Activated T-helper 2 cell treated with anti-CD3 and anti-CD28 coated beads, Interferon-gamma antibody, Interleukin-2, Interleukin-4, amounts not matched to agents 10 μg/mL and 5 μg/mL and 100 μg/mL, durations not matched to agents 14 hours and 24 hours and 36 hours (primary cell): ENCODE measurements around the gene COL21A1. TPM values are rescaled to one million over a fixed set of nuclear protein-coding genes. Genes with fewer than 3 reads are reported as not detected.

ENCODE experiments used
- DNase-seq: peaks from one replicate; pipeline ENCODE4 v3.0.0; 2021; ENCODE audit warnings: low spot score
- H3K27ac Mint-ChIP-seq: one replicate; pipeline ENCODE4 v1.8.0; 2021; ENCODE audit warnings: mixed read lengths
- H3K27me3 Mint-ChIP-seq: one replicate; pipeline ENCODE4 v1.8.0; 2021; ENCODE audit warnings: low read depth, mixed read lengths
- H3K36me3 Mint-ChIP-seq: one replicate; pipeline ENCODE4 v1.8.0; 2021; ENCODE audit warnings: low read depth, mixed read lengths
- H3K4me1 Mint-ChIP-seq: one replicate; pipeline ENCODE4 v1.8.0; 2021; ENCODE audit warnings: low read depth, mixed read lengths
- H3K4me3 Mint-ChIP-seq: one replicate; pipeline ENCODE4 v1.8.0; 2021; ENCODE audit warnings: low read depth, mild to moderate bottlenecking, moderate library complexity, mixed read lengths
- H3K9me3 Mint-ChIP-seq: one replicate; pipeline ENCODE4 v1.8.0; 2021; ENCODE audit warnings: mixed read lengths
- intact Hi-C: fragments of 100-400 bp; cut with micrococcal nuclease; formaldehyde crosslinking; loops from one replicate; pipeline ENCODE4 v1.15.1; 2023
- total RNA-seq: library from RNA; stranded (reverse); gene quantifications from 2 replicates; pipeline ENCODE4 v1.2.3, GENCODE V29; 2022

The COL21A1 gene
- total RNA-seq, 1 donor from 2014 or later, result not detected

- Mint-ChIP-seq H3K27ac (no peak overlapping the region), H3K4me3 (no peak overlapping the region), H3K36me3 (no peaks in the 10 kb centered on the region), H3K4me1 (no peaks in the 10 kb centered on the region), H3K27me3 (no peaks in the 10 kb centered on the region), H3K9me3 (no peaks in the 10 kb centered on the region)
- DNase-seq, result no peak
- intact Hi-C loops, result no loop called here
Measured at GRCh38 chr6:56073761-56074160, 173.6 kb downstream of the COL21A1 start.

- H3K4me3 Mint-ChIP-seq, result no peak overlapping the region
- H3K27ac Mint-ChIP-seq, result no peak overlapping the region
- no peaks in the 10 kb centered on the region for H3K9me3 Mint-ChIP-seq
- H3K27me3 Mint-ChIP-seq, result no peaks in the 10 kb centered on the region
- DNase-seq, result no peak
- no peaks in the 10 kb centered on the region for H3K4me1 Mint-ChIP-seq
- no peaks in the 10 kb centered on the region for H3K36me3 Mint-ChIP-seq
- intact Hi-C loops, result no loop called here
Measured at GRCh38 chr6:56073315-56073714, 174.1 kb downstream of the COL21A1 start.

DNA sequence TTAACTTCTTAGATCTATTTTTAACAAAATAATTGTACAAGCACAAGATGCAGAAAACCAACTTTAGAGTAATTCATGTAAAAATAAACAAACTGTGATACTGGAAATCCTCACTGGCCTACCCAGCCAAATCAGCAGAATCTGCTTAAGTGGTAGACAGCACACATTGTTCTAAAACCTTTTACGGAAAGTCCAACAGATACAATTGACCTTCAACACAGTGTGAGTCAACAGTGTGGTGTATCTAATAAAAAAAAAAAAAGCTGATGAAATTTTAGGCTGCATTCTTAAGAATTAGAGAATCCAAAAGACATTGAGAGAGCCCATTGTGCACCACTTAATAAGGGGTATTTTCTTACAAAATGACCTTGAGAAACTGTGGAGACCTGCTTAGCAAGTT, 174.5 kb downstream of the COL21A1 start:
- Mint-ChIP-seq H3K4me1 (no peaks in the 10 kb centered on the region), H3K27ac (no peak overlapping the region), H3K9me3 (no peaks in the 10 kb centered on the region), H3K36me3 (no peaks in the 10 kb centered on the region), H3K27me3 (no peaks in the 10 kb centered on the region), H3K4me3 (no peak overlapping the region)
- intact Hi-C loops, result no loop called here
- no peak for DNase-seq

GRCh38 chr6:56065408-56065807, 182.0 kb downstream of the COL21A1 start:
- Mint-ChIP-seq H3K4me3 (no peak overlapping the region), H3K27ac (no peak overlapping the region), H3K4me1 (no peaks in the 10 kb centered on the region), H3K27me3 (no peaks in the 10 kb centered on the region), H3K9me3 (peaks cover 4% of the 10 kb centered on the region), H3K36me3 (no peaks in the 10 kb centered on the region)
- DNase-seq, result no peak
- intact Hi-C loops, result no loop called here

- H3K36me3 Mint-ChIP-seq, result no peaks in the 10 kb centered on the region
- H3K27me3 Mint-ChIP-seq, result no peaks in the 10 kb centered on the region
- H3K27ac Mint-ChIP-seq, result no peak overlapping the region
- no peaks in the 10 kb centered on the region for H3K4me1 Mint-ChIP-seq
- peaks cover 4% of the 10 kb centered on the region for H3K9me3 Mint-ChIP-seq
- intact Hi-C loops, result no loop called here
- no peak for DNase-seq
- no peak overlapping the region for H3K4me3 Mint-ChIP-seq
Measured at GRCh38 chr6:56062836-56063235, 184.5 kb downstream of the COL21A1 start.

DNA sequence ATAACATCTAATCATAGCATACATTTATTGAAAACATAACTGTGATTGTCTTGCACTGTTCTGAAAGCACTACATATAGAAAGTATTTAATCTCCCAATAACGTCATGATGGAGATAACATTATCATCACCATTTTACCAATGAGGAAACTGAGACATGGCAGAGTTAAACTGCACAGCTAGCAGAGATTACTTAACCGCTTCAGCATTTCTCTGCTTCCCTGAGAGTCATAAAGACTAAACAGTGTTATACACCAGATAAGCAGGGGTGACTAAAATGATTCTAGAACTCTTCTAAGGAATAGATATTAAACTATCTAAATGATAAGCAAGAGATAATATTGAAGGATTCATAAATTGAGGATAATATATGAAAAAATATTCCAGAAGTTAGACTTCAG, 188.7 kb downstream of the COL21A1 start:
- Mint-ChIP-seq H3K27ac (no peak overlapping the region), H3K4me3 (no peak overlapping the region), H3K36me3 (no peaks in the 10 kb centered on the region), H3K27me3 (no peaks in the 10 kb centered on the region), H3K9me3 (no peaks in the 10 kb centered on the region), H3K4me1 (no peaks in the 10 kb centered on the region)
- intact Hi-C loops, result no loop called here
- DNase-seq, result no peak

DNA sequence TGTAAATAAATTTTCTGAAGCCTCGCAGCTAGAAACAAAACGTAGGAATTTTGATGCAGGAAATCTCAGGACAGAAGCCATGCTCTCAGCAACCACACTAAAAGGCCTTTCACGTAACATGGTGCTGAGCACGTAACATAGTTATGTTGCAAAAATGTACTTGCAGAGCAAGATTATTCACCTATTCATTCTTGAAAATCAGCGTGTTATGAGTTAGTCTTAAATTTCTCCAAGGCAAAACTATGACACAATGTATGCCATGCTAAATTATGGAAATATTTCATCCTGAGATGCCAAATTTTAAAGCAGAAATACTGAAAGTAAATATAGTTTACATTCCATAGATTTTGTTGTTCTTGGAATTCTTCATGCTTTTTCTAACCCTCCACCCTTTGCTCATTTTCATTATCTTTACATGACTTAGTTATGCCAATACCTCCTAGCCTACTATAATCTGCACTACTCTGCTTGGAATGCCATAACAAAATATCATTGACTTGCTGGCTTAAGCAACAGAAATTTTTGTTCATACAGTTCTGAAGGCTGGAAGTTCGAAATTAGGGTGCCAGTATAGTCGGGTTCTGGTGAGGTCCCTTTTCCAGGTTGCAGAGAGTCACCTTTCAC, 192.2 kb downstream of the COL21A1 start:
- no peak overlapping the region for H3K4me3 Mint-ChIP-seq
- intact Hi-C loops, result no loop called here
- DNase-seq, result no peak
- H3K27me3 Mint-ChIP-seq, result no peaks in the 10 kb centered on the region
- no peaks in the 10 kb centered on the region for H3K36me3 Mint-ChIP-seq
- H3K4me1 Mint-ChIP-seq, result no peaks in the 10 kb centered on the region
- H3K27ac Mint-ChIP-seq, result no peak overlapping the region
- H3K9me3 Mint-ChIP-seq, result no peaks in the 10 kb centered on the region

DNA sequence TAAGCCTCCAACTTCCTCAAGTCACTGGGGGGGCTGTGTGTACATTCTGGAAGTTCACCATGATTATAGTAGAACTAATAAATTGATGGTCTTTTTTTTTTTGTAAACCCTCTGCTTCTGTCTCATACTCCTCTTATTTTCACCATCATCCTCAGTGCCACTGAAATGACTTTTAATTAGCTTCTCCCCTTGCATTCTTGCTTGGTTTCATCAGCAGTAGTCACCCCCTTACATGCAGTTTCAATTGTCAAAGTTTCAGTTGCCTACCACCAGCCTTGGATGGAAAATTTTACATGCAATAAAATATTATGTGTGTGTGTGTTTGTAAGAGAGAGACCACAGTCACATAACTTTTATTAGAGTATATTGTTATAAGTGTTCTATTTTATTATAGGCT, 196.2 kb downstream of the COL21A1 start:
- Mint-ChIP-seq H3K27ac (no peak overlapping the region), H3K4me1 (no peaks in the 10 kb centered on the region), H3K36me3 (no peaks in the 10 kb centered on the region), H3K9me3 (no peaks in the 10 kb centered on the region), H3K4me3 (no peak overlapping the region), H3K27me3 (no peaks in the 10 kb centered on the region)
- DNase-seq, result no peak
- intact Hi-C loops, result no loop called here

GRCh38 chr6:56050530-56051201, 196.7 kb downstream of the COL21A1 start:
- H3K9me3 Mint-ChIP-seq, result no peaks in the 10 kb centered on the region

DNA sequence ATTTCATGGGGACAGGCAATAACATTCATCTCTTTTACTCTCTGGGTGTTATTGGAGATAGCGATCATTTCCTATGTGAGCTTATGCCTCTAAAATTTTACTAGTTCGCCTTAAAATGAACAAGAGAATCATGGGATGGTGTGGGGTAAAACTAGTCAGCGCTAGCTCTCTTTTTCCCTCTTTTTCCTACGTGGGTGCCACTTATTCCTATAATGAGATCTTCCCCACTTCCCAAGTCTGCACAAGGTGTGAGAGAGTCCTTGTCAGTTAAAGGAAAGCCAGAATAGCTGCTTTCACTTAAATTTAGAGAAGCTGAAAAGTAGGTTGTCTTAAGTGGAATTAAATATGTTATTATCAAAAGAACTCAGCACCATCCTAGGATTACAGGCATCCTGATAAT, 198.8 kb downstream of the COL21A1 start:
- no peak for DNase-seq
- Mint-ChIP-seq H3K4me3 (no peak overlapping the region), H3K27me3 (no peaks in the 10 kb centered on the region), H3K9me3 (no peaks in the 10 kb centered on the region), H3K27ac (no peak overlapping the region), H3K36me3 (no peaks in the 10 kb centered on the region), H3K4me1 (no peaks in the 10 kb centered on the region)
- intact Hi-C loops, result no loop called here

More at GRCh38 chr6:56050530-56051201, 196.7 kb downstream of the COL21A1 start:
- Mint-ChIP-seq H3K36me3 (no peaks in the 10 kb centered on the region), H3K27ac (no peak overlapping the region), H3K4me1 (no peaks in the 10 kb centered on the region), H3K27me3 (no peaks in the 10 kb centered on the region), H3K4me3 (no peak overlapping the region)
- intact Hi-C loops, result no loop called here
- DNase-seq, result no peak

DNA sequence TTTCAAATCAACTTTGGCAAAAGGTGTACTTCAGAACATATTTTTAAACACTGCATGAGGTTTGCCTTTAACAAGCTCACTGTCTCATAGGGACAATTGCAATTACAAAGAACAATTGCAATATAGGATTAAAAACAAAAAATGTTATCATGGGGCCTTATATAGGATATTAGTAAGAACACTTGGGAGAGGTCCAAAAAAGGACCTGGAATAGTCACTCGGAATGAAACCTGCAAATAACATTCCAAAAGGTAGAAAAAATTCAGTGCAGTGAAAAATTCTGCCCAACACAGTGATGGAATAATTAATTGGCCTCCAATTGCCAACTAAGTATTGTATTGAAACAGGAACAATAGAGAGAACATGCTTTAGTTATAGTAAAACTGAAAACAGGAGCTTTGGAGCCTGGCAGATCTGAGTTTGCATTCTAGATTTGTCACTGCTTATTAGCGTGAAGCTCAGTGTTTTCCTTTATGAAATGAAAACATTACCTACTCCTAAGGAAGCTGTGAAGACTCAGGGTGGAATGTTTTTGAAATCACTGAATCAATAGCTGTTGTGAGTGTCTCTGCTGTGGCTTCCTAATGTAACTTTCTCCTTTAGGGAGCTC, 199.3 kb downstream of the COL21A1 start:
- H3K9me3 Mint-ChIP-seq, result no peaks in the 10 kb centered on the region
- no peaks in the 10 kb centered on the region for H3K4me1 Mint-ChIP-seq
- no peaks in the 10 kb centered on the region for H3K27me3 Mint-ChIP-seq
- intact Hi-C loops, result no loop called here
- H3K36me3 Mint-ChIP-seq, result no peaks in the 10 kb centered on the region
- no peak for DNase-seq
- no peak overlapping the region for H3K27ac Mint-ChIP-seq
- no peak overlapping the region for H3K4me3 Mint-ChIP-seq

DNA sequence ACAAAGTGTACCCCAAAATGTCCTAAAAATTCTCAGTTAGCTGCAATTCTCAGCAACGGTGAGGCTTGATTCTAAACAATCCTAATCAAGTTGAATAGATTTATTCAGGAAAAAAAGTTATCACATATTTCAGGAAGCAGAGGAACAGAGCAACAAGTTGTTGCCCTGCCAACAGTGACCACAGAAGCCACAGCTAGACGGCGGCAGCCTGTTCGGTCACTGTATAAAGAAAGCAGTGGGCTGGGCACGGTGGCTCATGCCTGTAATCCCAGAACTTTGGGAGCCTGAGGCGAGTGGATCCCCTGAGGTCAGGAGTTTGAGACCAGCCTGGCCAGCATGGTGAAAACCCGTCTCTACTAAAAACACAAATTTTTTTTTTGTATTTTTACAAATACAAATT, 200.8 kb downstream of the COL21A1 start:
- Mint-ChIP-seq H3K4me3 (no peak overlapping the region), H3K27ac (no peak overlapping the region), H3K9me3 (no peaks in the 10 kb centered on the region), H3K4me1 (no peaks in the 10 kb centered on the region), H3K36me3 (no peaks in the 10 kb centered on the region), H3K27me3 (no peaks in the 10 kb centered on the region)
- no peak for DNase-seq
- intact Hi-C loops, result no loop called here

DNA sequence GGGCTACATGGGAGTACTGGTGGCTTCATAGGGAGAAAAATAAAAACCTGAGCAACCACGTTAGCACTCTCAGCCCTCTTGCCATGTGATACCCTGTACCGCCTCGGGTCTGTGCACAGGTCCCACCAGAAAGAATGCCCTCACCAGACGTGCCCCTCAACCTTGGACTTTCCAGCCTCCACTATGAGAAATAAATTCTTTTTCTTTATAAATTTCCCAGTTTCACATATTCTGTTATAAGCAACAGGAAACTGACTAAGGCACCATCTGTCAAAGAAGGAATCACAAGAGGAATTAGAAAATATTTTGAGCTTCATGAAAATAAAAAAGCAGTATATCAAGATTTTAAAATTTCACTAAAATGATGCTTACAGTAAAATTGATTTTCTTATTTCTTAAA, 203.6 kb downstream of the COL21A1 start:
- Mint-ChIP-seq H3K9me3 (no peaks in the 10 kb centered on the region), H3K4me3 (no peak overlapping the region), H3K36me3 (no peaks in the 10 kb centered on the region), H3K4me1 (no peaks in the 10 kb centered on the region), H3K27me3 (no peaks in the 10 kb centered on the region), H3K27ac (no peak overlapping the region)
- DNase-seq, result no peak
- intact Hi-C loops, result no loop called here
